RWPE2 (cell line): Measurements from ENCODE around the gene GOLGA5.

Experiments used
- ATAC-seq: fragments of 200-7000 bp; cut with Tn5 transposase; 3 replicates; pipeline ENCODE4 v1.9.1; 2021; ENCODE audit warnings: low read depth
- DNase-seq: peaks from one replicate; pipeline ENCODE4 v3.0.0-alpha.2; 2020; ENCODE audit warnings: low spot score
- H3K27ac ChIP-seq: fragments of 450-650 bp; 2 replicates; pipeline ENCODE4 v1.5.1; 2017; ENCODE audit warnings: mild to moderate bottlenecking; ENCODE audit not compliant: poor library complexity, severe bottlenecking
- H3K27me3 ChIP-seq: fragments of 250-450 bp; sonication (Bioruptor Pico); 2 replicates; pipeline ENCODE4 v1.5.1; 2021; ENCODE audit warnings: mild to moderate bottlenecking, moderate library complexity; ENCODE audit not compliant: insufficient read depth, poor library complexity, severe bottlenecking
- H3K36me3 ChIP-seq: fragments of 250-450 bp; sonication (Bioruptor Pico); 2 replicates; pipeline ENCODE4 v1.5.1; 2020; ENCODE audit warnings: low read depth, mild to moderate bottlenecking, moderate library complexity
- H3K4me1 ChIP-seq: fragments of 250-450 bp; sonication (Bioruptor Pico); 2 replicates; pipeline ENCODE4 v1.5.1; 2021; ENCODE audit warnings: mild to moderate bottlenecking, moderate library complexity; ENCODE audit not compliant: insufficient read depth, poor library complexity, severe bottlenecking
- H3K4me3 ChIP-seq: fragments of 250-450 bp; sonication (Bioruptor Pico); 2 replicates; pipeline ENCODE4 v1.5.1; 2021; ENCODE audit warnings: mild to moderate bottlenecking, moderate library complexity; ENCODE audit not compliant: severe bottlenecking
- H3K9me3 ChIP-seq: fragments of 250-450 bp; sonication (Bioruptor Pico); 2 replicates; pipeline ENCODE4 v1.5.1; 2021; ENCODE audit warnings: mild to moderate bottlenecking, moderate library complexity; ENCODE audit not compliant: severe bottlenecking
- TF ChIP-seq, protein P1 (sequence below): fragments of 450-650 bp; IDR thresholded peaks from one replicate; pipeline ENCODE4 v1.5.1; 2017; ENCODE audit warnings: mild to moderate bottlenecking, moderate library complexity; ENCODE audit not compliant: poor library complexity, severe bottlenecking

GOLGA5 gene

GRCh38 chr14:92880351-92880750 is 86.2 kb downstream of the GOLGA5 start:
- Histone ChIP-seq H3K9me3 (no peaks in the 10 kb centered on the region), H3K27me3 (peaks cover 6% of the 10 kb centered on the region), H3K4me1 (no peaks in the 10 kb centered on the region), H3K4me3 (no peak overlapping the region), H3K27ac (no peak overlapping the region), H3K36me3 (no peaks in the 10 kb centered on the region)
- DNase-seq (no peak), ATAC-seq (no peak)
- TF ChIP-seq, protein P1, sequence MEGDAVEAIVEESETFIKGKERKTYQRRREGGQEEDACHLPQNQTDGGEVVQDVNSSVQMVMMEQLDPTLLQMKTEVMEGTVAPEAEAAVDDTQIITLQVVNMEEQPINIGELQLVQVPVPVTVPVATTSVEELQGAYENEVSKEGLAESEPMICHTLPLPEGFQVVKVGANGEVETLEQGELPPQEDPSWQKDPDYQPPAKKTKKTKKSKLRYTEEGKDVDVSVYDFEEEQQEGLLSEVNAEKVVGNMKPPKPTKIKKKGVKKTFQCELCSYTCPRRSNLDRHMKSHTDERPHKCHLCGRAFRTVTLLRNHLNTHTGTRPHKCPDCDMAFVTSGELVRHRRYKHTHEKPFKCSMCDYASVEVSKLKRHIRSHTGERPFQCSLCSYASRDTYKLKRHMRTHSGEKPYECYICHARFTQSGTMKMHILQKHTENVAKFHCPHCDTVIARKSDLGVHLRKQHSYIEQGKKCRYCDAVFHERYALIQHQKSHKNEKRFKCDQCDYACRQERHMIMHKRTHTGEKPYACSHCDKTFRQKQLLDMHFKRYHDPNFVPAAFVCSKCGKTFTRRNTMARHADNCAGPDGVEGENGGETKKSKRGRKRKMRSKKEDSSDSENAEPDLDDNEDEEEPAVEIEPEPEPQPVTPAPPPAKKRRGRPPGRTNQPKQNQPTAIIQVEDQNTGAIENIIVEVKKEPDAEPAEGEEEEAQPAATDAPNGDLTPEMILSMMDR: no peak

- H3K27me3 ChIP-seq: peaks cover 3% of the 10 kb centered on the region
- no peaks in the 10 kb centered on the region for H3K9me3 ChIP-seq
- H3K4me1 ChIP-seq: no peaks in the 10 kb centered on the region
- H3K27ac ChIP-seq: no peak overlapping the region
- H3K4me3 ChIP-seq: no peak overlapping the region
- ATAC-seq: peak; percentile 85
- TF ChIP-seq, protein P1: peak; percentile 85
- DNase-seq: no peak
- no peaks in the 10 kb centered on the region for H3K36me3 ChIP-seq
These were observed 86.7 kb downstream of the GOLGA5 start for GRCh38 chr14:92880851-92881250.

DNA sequence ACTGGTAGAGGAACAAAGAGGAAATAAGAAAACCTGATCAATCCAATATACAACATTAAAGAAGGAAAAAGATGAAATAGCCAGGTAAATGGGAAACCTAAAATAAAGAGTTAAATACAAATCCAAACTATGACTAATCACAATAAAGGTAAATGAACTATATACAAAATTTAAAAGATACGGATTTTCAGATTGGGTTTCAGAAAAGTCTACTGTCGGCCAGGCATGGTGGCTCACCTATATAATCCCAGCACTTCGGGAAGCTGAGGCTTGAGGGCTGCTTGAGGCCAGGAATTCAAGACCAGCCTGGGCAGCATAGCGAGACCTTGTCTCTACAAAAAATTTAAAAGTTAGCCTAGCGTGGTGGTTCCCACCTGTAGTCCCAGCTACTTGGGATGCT is 89.0 kb downstream of the GOLGA5 start:
- H3K36me3 ChIP-seq: no peaks in the 10 kb centered on the region
- DNase-seq (no peak), ATAC-seq (no peak)
- H3K4me3 ChIP-seq: no peak overlapping the region
- no peaks in the 10 kb centered on the region for H3K9me3 ChIP-seq
- H3K4me1 ChIP-seq: no peaks in the 10 kb centered on the region
- H3K27me3 ChIP-seq: peaks cover 4% of the 10 kb centered on the region
- TF ChIP-seq, protein P1: no peak
- H3K27ac ChIP-seq: no peak overlapping the region

- TF ChIP-seq, protein P1: no peak
These were observed 90.3 kb downstream of the GOLGA5 start for GRCh38 chr14:92884410-92884809.

GRCh38 chr14:92885279-92886061 is 91.4 kb downstream of the GOLGA5 start:
- Histone ChIP-seq H3K9me3 (no peaks in the 10 kb centered on the region), H3K27me3 (peaks cover 4% of the 10 kb centered on the region), H3K4me1 (no peaks in the 10 kb centered on the region), H3K4me3 (no peak overlapping the region), H3K27ac (no peak overlapping the region), H3K36me3 (no peaks in the 10 kb centered on the region)
- ATAC-seq: no peak
- DNase-seq: no peak
- TF ChIP-seq, protein P1: no peak

More at GRCh38 chr14:92884410-92884809, 90.3 kb downstream of the GOLGA5 start:
- Histone ChIP-seq H3K9me3 (no peaks in the 10 kb centered on the region), H3K36me3 (no peaks in the 10 kb centered on the region), H3K4me3 (no peak overlapping the region), H3K4me1 (no peaks in the 10 kb centered on the region), H3K27ac (no peak overlapping the region), H3K27me3 (peaks cover 4% of the 10 kb centered on the region)
- DNase-seq (no peak), ATAC-seq (no peak)
